Thyroid gland (tissue), 4 donors: ENCODE results near the gene NR4A3. TPM values are rescaled to one million over a fixed set of nuclear protein-coding genes. Genes with fewer than 3 reads are reported as not detected.
"Not testable (repeated sequence)": the region's sequence is repeated elsewhere in the genome, so short reads cannot be mapped to it uniquely, and the experiment has no call there.

Source experiments
- DNase-seq, 2 donors: peaks; one replicate each; pipeline ENCODE4 v3.0.0-alpha.2; 2019
- H3K27ac ChIP-seq, 3 donors: fragments of 200-600 bp; sonication (generic); 1 replicate in 2 of 3; 2 replicates in 1 of 3; pipeline ENCODE4 v1.5.1; 2016 to 2019; ENCODE audit warnings: mild to moderate bottlenecking in 1 of 3, moderate library complexity in 1 of 3
- H3K27me3 ChIP-seq: fragments of 200-600 bp; sonication (generic); one replicate; pipeline ENCODE4 v1.5.1; 2019
- H3K36me3 ChIP-seq, 2 donors: fragments of 200-600 bp; sonication (generic); one replicate each; pipeline ENCODE4 v1.5.1; 2016 to 2019
- H3K4me1 ChIP-seq, 2 donors: fragments of 200-600 bp; sonication (generic); one replicate each; pipeline ENCODE4 v1.5.1; 2017 to 2019
- H3K4me3 ChIP-seq, 3 donors: fragments of 200-600 bp; sonication (generic); replicated peaks in 1 of 3; 1 replicate in 2 of 3; 2 replicates in 1 of 3; pipeline ENCODE4 v1.5.1; 2016; ENCODE audit warnings: mild to moderate bottlenecking in 1 of 3
- H3K9me3 ChIP-seq: fragments of 200-600 bp; sonication (generic); one replicate; pipeline ENCODE4 v1.5.1; 2017
- POLR2A ChIP-seq, 2 donors: fragments of 450-650 bp; IDR thresholded peaks; one replicate each; pipeline ENCODE4 v1.6.1; 2017; ENCODE audit warnings: antibody characterized with exemption in 2 of 2, mild to moderate bottlenecking in 2 of 2, moderate library complexity in 1 of 2
- WGBS, 2 donors: methylation state at CpG; one replicate each; pipeline ENCODE4 v1.1.5; 2017; 5-methylcytosine and 5-hydroxymethylcytosine counted together
- intact Hi-C: fragments of 100-400 bp; cut with DNase I; formaldehyde crosslinking; loops from one replicate; pipeline ENCODE4 v1.15.1; 2023
- total RNA-seq, 4 donors: library from RNA; depleted of rRNA; stranded (reverse); fragments of >200 nt; gene quantifications; one replicate each; pipeline ENCODE4 v1.2.3, GENCODE V29; 2016
- TF ChIP-seq, protein P1 (sequence below), 6 experiments: fragments of 200-600 bp in 3 of 6; fragments of 450-650 bp in 3 of 6; sonication (generic) in 3 of 6; IDR thresholded peaks; one replicate each; pipeline ENCODE4 v1.5.1; 2016 to 2019; ENCODE audit warnings: antibody characterized with exemption in 6 of 6, mild to moderate bottlenecking in 2 of 6, inconsistent platforms in 1 of 6, moderate library complexity in 1 of 6

NR4A3 gene
- 1 to 10 TPM; 1.7 to 4.8 (median 2.3) TPM for total RNA-seq

DNA sequence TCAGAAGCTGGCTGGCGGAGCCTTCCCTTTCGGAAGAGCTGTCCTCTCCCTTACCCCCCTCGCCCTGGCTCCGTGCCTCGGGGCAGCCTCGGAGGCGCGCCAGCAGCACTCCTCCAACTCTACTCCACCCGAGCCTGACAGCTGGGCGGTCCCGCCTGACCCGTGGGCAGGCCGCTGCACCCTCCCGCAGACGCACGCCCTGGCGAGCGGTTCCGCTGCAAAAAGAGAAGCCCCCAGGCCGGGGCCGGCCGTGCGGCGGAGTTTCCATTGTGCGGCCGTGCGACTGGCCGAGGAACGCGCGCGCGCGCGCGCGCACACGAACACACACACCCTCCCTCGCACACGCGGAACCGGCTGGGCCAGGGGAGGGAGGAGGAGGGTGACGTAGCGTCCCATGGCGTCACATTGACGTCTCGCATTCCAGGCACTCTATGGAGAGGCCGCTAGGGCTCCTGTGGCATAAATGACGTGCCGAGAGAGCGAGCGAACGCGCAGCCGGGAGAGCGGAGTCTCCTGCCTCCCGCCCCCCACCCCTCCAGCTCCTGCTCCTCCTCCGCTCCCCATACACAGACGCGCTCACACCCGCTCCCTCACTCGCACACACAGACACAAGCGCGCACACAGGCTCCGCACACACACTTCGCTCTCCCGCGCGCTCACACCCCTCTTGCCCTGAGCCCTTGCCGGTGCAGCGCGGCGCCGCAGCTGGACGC, at the start of gene NR4A3:
TSS of gene NR4A3 (plus strand) at position 490 of the 713 bp plus-strand sequence. CDS start 6,158 bp downstream, outside the sequence.
- Histone ChIP-seq H3K4me3 (peak within 1 kb of the TSS; percentile 50 to 92 (median 92)), H3K27ac (peak within 1 kb of the TSS; percentile 92 to 100 (median 99)), H3K36me3 (no peaks in the 10 kb centered on the region), H3K9me3 (no peaks in the 10 kb centered on the region), H3K4me1 (peaks cover 20 to 23% of the 10 kb centered on the region in 2 donors), H3K27me3 (no peaks in the 10 kb centered on the region)
- WGBS, 2 donors = 0 to 1% methylated on average over 20 to 31 of the region's 75 CpGs
- intact Hi-C loops = no loop called here
- peak; percentile 78 to 98 for TF ChIP-seq POLR2A (IDR thresholded peaks at IDR 0.05)
- TF ChIP-seq, protein P1, sequence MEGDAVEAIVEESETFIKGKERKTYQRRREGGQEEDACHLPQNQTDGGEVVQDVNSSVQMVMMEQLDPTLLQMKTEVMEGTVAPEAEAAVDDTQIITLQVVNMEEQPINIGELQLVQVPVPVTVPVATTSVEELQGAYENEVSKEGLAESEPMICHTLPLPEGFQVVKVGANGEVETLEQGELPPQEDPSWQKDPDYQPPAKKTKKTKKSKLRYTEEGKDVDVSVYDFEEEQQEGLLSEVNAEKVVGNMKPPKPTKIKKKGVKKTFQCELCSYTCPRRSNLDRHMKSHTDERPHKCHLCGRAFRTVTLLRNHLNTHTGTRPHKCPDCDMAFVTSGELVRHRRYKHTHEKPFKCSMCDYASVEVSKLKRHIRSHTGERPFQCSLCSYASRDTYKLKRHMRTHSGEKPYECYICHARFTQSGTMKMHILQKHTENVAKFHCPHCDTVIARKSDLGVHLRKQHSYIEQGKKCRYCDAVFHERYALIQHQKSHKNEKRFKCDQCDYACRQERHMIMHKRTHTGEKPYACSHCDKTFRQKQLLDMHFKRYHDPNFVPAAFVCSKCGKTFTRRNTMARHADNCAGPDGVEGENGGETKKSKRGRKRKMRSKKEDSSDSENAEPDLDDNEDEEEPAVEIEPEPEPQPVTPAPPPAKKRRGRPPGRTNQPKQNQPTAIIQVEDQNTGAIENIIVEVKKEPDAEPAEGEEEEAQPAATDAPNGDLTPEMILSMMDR (IDR thresholded peaks at IDR 0.05) = peak in 4 of 6 experiments; percentile 22 to 60 (median 30)
- peak; percentile 95 to 96 for DNase-seq

DNA sequence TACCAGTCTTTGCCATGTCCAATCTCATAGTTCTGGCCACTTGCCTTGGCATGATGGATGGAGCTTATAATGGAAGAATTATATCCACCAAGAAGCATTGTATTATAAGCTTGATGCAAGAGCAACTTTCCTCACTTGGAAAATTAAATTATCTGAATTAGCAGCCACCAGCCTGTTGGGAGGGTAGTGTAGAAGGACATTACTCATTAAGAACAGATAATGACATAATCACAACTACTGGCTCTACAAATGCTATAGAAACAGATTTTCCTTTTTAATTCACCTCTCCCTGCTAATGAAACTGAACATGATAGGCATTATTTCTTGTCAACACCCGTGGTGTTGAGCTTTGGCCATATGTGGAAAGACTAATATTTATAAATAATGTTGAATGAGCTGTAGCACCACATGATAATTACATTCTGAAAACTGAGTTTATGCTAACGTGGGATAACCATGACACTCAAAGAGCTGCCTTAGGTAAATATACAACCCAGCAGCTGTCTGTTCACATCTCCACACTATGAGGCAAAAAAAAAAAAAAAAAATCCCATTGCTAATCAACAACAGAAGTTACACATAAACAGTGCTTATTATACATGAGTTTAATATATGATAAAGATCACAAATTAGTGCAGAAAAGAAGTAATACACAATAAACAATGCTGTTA, 48.1 kb upstream of the NR4A3 start:
- Histone ChIP-seq H3K27ac (no peak overlapping the region), H3K27me3 (no peaks in the 10 kb centered on the region), H3K4me1 (no peaks in the 10 kb centered on the region), H3K36me3 (no peaks in the 10 kb centered on the region), H3K9me3 (no peaks in the 10 kb centered on the region), H3K4me3 (no peak overlapping the region)
- TF ChIP-seq, protein P1 (IDR thresholded peaks at IDR 0.05) = no peak
- intact Hi-C loops = no loop called here
- no peak for DNase-seq
- 77 to 85% methylated on average over 2 of the region's 2 CpGs for WGBS, 2 donors

DNA sequence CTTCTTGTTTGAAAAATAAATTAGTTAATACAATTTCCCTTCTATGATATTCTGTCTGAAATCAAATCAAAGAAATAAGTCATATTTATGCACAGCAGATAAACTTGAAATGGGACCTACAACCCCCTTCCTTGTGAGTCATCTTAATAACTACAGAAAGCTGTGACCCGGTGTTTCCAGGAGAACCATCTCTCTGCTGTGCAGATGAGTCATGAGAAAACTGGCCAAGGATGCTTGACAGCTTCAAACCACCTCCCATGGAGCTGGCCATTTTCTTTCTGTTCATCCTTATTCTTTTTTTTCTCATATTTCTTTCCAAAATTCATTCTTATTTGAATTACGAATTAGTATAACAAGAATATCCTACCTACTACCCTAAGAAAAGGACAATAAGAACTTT, 43.4 kb upstream of the NR4A3 start:
- intact Hi-C loops = no loop called here
- Histone ChIP-seq H3K4me3 (no peak overlapping the region), H3K9me3 (no peaks in the 10 kb centered on the region), H3K4me1 (no peaks in the 10 kb centered on the region), H3K27me3 (no peaks in the 10 kb centered on the region), H3K36me3 (no peaks in the 10 kb centered on the region), H3K27ac (no peak overlapping the region)
- no peak for TF ChIP-seq POLR2A (IDR thresholded peaks at IDR 0.05)
- TF ChIP-seq, protein P1 (IDR thresholded peaks at IDR 0.05) = no peak
- WGBS, 2 donors = 76 to 80% methylated on average over 2 of the region's 2 CpGs
- DNase-seq = no peak

DNA sequence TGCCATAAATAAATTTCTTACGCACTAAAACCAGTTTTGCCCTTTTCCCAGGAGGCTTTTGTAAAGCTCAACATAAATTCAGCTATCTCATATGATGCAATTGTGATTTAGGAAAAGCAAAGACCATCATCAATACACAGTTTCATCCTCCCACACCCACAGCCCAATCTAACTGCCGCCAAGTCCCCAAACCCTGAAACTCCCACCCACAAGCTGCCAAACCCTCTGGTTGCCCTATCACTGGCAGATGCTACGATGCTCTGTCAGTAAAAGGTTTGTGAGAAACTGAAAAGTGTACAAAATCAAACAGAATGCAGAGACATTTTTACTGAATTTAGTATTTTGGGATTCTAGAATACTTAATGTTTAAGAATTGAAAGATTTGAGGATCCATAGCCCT, 42.8 kb upstream of the NR4A3 start:
- no peak for DNase-seq
- Histone ChIP-seq H3K27me3 (no peaks in the 10 kb centered on the region), H3K4me3 (no peak overlapping the region), H3K4me1 (no peaks in the 10 kb centered on the region), H3K36me3 (no peaks in the 10 kb centered on the region), H3K27ac (no peak overlapping the region), H3K9me3 (no peaks in the 10 kb centered on the region)
- WGBS, 2 donors = 94 to 99% methylated on average over 3 of the region's 3 CpGs
- intact Hi-C loops = no loop called here
- TF ChIP-seq POLR2A (IDR thresholded peaks at IDR 0.05) = no peak
- TF ChIP-seq, protein P1 (IDR thresholded peaks at IDR 0.05) = no peak

DNA sequence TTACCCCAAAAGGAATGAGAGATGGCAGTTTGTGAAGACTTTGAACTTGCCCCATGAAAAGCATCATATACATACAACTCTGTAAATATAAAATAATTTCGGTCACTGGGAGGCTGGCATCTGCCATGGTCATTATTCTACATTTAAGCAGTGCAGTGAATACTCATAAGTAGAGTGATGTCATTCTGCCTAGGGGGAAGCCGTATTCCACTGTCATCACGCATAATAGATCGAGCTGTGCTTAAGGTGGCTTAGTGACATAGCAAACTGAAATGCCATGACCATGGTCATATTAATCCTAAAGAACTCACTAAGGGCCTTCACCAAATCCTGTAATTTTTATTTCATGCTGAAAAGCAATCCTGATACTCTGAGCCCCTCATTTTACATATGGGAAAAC, 42.4 kb upstream of the NR4A3 start:
- intact Hi-C loops = no loop called here
- no peak for DNase-seq
- no peaks in the 10 kb centered on the region for H3K4me1 ChIP-seq
- H3K4me3 ChIP-seq = no peak overlapping the region
- no peaks in the 10 kb centered on the region for H3K9me3 ChIP-seq
- no peaks in the 10 kb centered on the region for H3K27me3 ChIP-seq
- no peak overlapping the region for H3K27ac ChIP-seq
- no peaks in the 10 kb centered on the region for H3K36me3 ChIP-seq
- WGBS, 2 donors = 91 to 95% methylated on average over 4 of the region's 4 CpGs
- TF ChIP-seq, protein P1 (IDR thresholded peaks at IDR 0.05) = no peak
- no peak for TF ChIP-seq POLR2A (IDR thresholded peaks at IDR 0.05)

DNA sequence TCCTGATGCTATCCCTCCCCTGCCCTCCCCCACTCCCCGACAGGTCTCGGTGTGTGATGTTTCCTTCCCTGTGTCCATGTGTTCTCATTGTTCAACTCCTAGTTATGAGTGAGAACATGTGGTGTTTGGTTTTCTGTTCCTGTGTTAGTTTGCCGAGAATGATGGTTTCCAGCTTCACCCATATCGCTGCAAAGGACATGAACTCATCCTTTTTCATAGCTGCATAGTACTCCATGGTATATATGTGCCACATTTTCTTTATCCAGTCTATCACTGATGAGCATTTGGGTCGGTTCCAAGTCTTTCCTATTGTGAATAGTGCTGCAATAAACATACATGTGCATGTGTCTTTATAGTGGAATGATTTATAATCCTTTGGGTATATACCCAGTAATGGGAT, 39.3 kb upstream of the NR4A3 start:
- WGBS, 2 donors = 94 to 96% methylated on average over 5 of the region's 5 CpGs
- H3K9me3 ChIP-seq, H3K27ac ChIP-seq, H3K36me3 ChIP-seq, DNase-seq, intact Hi-C loops, H3K27me3 ChIP-seq, H3K4me3 ChIP-seq, H3K4me1 ChIP-seq: not testable (repeated sequence)
